ENCODE data around the gene PCDHGA9. TPM values are rescaled to one million over a fixed set of nuclear protein-coding genes. Genes with fewer than 3 reads are reported as not detected.
"Not testable (repeated sequence)": the region's sequence is repeated elsewhere in the genome, so short reads cannot be mapped to it uniquely, and the experiment has no call there.

PCDHGA9 gene
- total RNA-seq, 3 donors from 2014 or later, result 7.8 to 16.7 (median 13.8) TPM

DNA sequence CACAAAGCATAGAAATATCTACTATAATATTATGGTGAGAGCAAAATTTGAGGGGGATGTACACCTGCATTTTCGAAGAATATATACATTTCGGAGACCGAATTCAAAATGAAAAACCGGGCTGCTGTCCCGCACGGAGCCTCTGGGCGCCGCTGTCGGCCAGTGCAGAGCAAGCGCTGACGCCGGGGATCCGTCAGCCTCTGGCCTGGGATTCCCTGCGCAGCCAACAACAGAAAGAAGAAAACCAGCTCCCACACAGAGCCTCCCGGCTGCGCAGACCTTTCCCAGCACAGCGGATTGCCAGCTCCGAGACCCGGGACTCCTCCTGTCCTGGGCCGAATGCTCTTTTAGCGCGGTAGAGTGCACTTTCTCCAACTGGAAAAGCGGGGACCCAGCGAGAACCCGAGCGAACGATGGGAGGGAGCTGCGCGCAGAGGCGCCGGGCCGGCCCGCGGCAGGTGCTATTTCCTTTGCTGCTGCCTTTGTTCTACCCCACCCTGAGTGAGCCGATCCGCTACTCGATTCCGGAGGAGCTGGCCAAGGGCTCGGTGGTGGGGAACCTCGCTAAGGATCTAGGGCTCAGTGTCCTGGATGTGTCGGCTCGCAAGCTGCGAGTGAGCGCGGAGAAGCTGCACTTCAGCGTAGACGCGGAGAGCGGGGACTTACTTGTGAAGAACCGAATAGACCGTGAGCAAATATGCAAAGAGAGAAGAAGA is 5.4 kb downstream of the PCDHGA9 start, which contains the start of gene PCDHGB6:
Gene PCDHGB6 (plus strand): TSS at position 232 of the 716 bp plus-strand sequence. CDS start 182 bp downstream, at position 414.
- Histone ChIP-seq H3K9me3 (peaks cover 79 to 100% of the 10 kb centered on the region in 2 donors), H3K4me3 (peak within 1 kb of the TSS; percentile 20 to 58 (median 23))
- H3K4me1 ChIP-seq; DNase-seq (ENCODE audit: low spot score in 2 of 2); intact Hi-C loops (cut with DNase I; ENCODE audit: low total_unique reads); H3K27me3 ChIP-seq; H3K36me3 ChIP-seq; H3K27ac ChIP-seq: not testable (repeated sequence)
- TF ChIP-seq, protein P1, sequence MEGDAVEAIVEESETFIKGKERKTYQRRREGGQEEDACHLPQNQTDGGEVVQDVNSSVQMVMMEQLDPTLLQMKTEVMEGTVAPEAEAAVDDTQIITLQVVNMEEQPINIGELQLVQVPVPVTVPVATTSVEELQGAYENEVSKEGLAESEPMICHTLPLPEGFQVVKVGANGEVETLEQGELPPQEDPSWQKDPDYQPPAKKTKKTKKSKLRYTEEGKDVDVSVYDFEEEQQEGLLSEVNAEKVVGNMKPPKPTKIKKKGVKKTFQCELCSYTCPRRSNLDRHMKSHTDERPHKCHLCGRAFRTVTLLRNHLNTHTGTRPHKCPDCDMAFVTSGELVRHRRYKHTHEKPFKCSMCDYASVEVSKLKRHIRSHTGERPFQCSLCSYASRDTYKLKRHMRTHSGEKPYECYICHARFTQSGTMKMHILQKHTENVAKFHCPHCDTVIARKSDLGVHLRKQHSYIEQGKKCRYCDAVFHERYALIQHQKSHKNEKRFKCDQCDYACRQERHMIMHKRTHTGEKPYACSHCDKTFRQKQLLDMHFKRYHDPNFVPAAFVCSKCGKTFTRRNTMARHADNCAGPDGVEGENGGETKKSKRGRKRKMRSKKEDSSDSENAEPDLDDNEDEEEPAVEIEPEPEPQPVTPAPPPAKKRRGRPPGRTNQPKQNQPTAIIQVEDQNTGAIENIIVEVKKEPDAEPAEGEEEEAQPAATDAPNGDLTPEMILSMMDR (IDR thresholded peaks at IDR 0.05), result peak in 2 of 3 donors; percentile 20 to 29

DNA sequence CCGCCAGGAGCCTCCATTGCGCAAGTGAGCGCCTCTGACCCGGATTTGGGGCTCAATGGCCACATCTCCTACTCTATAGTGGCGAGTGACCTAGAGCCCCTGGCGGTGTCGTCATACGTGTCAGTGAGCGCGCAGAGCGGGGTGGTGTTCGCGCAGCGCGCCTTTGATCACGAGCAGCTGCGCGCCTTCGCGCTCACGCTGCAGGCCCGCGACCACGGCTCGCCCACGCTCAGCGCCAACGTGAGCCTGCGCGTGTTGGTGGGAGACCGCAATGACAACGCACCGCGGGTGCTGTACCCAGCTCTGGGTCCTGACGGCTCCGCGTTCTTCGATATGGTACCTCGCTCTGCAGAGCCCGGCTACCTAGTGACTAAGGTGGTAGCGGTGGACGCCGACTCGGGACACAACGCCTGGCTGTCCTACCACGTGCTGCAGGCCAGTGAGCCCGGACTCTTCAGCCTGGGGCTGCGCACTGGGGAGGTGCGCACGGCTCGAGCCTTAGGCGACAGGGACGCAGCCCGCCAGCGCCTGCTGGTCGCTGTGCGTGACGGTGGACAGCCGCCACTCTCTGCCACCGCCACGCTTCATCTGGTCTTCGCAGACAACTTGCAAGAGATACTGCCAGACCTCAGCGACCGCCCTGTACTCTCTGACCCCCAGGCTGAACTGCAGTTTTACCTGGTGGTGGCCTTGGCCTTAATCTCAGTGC is 7.2 kb downstream of the PCDHGA9 start:
- Histone ChIP-seq H3K27me3 (no peaks in the 10 kb centered on the region), H3K36me3 (no peaks in the 10 kb centered on the region), H3K4me1 (no peaks in the 10 kb centered on the region), H3K4me3 (peak overlapping the region in 1 of 3 donors; percentile 3), H3K27ac (no peak overlapping the region), H3K9me3 (peaks cover 79 to 100% of the 10 kb centered on the region in 2 donors)
- intact Hi-C loops (cut with DNase I; ENCODE audit: low total_unique reads), result loop anchor here (1.0 kb wide), 1 partner anchor 9 kb away; no protein-coding TSS in a partner anchor
- TF ChIP-seq POLR2A (IDR thresholded peaks at IDR 0.05) (no peak), POLR2AphosphoS5 (IDR thresholded peaks at IDR 0.05) (no peak)
- TF ChIP-seq, protein P1 (IDR thresholded peaks at IDR 0.05), result no peak
- no peak for DNase-seq (ENCODE audit: low spot score in 2 of 2)

DNA sequence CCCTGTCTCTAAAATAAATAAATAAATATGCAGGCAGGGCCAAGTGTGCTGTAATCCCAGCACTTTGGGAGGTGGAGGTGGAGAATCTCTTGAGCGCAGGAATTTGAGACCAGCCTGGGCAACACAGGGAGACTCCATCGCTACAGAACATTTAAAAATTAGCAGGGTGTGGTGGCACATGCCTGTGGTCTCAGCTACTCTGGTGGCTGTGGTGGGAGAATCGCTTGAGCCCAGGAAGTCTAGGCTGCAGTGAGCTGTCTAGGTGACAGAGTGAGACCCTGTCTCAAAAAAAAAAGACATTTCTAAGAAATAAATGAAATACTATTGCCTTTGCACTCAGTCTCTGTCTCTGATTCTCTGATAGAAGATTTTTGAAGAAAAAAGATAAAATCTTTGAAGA is 9.0 kb downstream of the PCDHGA9 start:
- Histone ChIP-seq H3K4me3 (peak overlapping the region in 1 of 3 donors; percentile 18), H3K4me1 (no peaks in the 10 kb centered on the region), H3K36me3 (no peaks in the 10 kb centered on the region), H3K27me3 (no peaks in the 10 kb centered on the region), H3K9me3 (peaks cover 72 to 99% of the 10 kb centered on the region in 2 donors), H3K27ac (no peak overlapping the region)
- DNase-seq (ENCODE audit: low spot score in 2 of 2), result no peak
- intact Hi-C loops (cut with DNase I; ENCODE audit: low total_unique reads), result no loop called here
- TF ChIP-seq POLR2A (IDR thresholded peaks at IDR 0.05) (no peak), POLR2AphosphoS5 (IDR thresholded peaks at IDR 0.05) (no peak)
- TF ChIP-seq, protein P1 (IDR thresholded peaks at IDR 0.05), result no peak

- H3K36me3 ChIP-seq, result no peaks in the 10 kb centered on the region
- H3K4me1 ChIP-seq, result no peaks in the 10 kb centered on the region
- H3K9me3 ChIP-seq, result peaks cover 73 to 99% of the 10 kb centered on the region in 2 donors
- intact Hi-C loops (cut with DNase I; ENCODE audit: low total_unique reads), result no loop called here
- no peaks in the 10 kb centered on the region for H3K27me3 ChIP-seq
- no peak for TF ChIP-seq POLR2A (IDR thresholded peaks at IDR 0.05)
- TF ChIP-seq, protein P1 (IDR thresholded peaks at IDR 0.05), result peak in 1 of 3 donors; percentile 19
- peak within 1 kb of the TSS; percentile 29 to 59 (median 30) for H3K4me3 ChIP-seq
- no peak for DNase-seq (ENCODE audit: low spot score in 2 of 2)
- no peak within 1 kb of the TSS for H3K27ac ChIP-seq
These were observed 10.4 kb downstream of the PCDHGA9 start, which contains the start of gene PCDHGA10 for GRCh38 chr5:141412854-141413539. PCDHGA10 (plus strand) TSS chr5:141412987; CDS start chr5:141413176, 189 bp downstream.

All from breast epithelium (tissue), 4 donors.